PFSK-1 (cell line): ENCODE results near the gene TCF25.

Experiments
- FOXP2 ChIP-seq: optimal IDR thresholded peaks from 2 replicates; pipeline ENCODE3; 2011; ENCODE audit warnings: borderline replicate concordance, control low read depth, inconsistent platforms; ENCODE audit not compliant: insufficient read depth; ENCODE audit errors: extremely low read length, extremely low read depth
- POLR2AphosphoS5 ChIP-seq: IDR thresholded peaks from 2 replicates; pipeline ENCODE4 v1.6.1; 2012; ENCODE audit warnings: low read depth, mild to moderate bottlenecking, control low read depth, low read length, moderate library complexity
- REST ChIP-seq, 2 experiments: IDR thresholded peaks; 2 replicates each; pipeline versions ENCODE4 v1.6.1 to v1.8.0; 2011 to 2012; ENCODE audit warnings: low read depth in 2 of 2, low read length in 2 of 2, control low read depth in 1 of 2, inconsistent platforms in 1 of 2, mild to moderate bottlenecking in 1 of 2, moderate library complexity in 1 of 2; ENCODE audit not compliant: insufficient read depth in 1 of 2
- TAF1 ChIP-seq: IDR thresholded peaks from 2 replicates; pipeline ENCODE4 v1.6.1; 2012; ENCODE audit warnings: low read length, control low read depth, borderline replicate concordance; ENCODE audit not compliant: insufficient read depth

GRCh38 chr16:89907055-89907814 lies 33.8 kb downstream of the TCF25 start:
- TF ChIP-seq POLR2AphosphoS5 (no peak), REST (IDR thresholded peaks at IDR 0.05; ENCODE audit: insufficient read depth in 1 of 2, low read depth in 2 of 2, low read length in 2 of 2) (no peak), TAF1 (no peak), FOXP2 (no peak)
